GM19463 (cell line): Measurements from ENCODE around the gene TTC34.
"Not testable (repeated sequence)": the region's sequence is repeated elsewhere in the genome, so short reads cannot be mapped to it uniquely, and the experiment has no call there.

Source experiments
- ATAC-seq: cut with Tn5 transposase; IDR thresholded peaks from one replicate; pipeline ENCODE4 v1.9.1; 2021; ENCODE audit warnings: mild to moderate bottlenecking, moderate library complexity; ENCODE audit not compliant: unreplicated experiment

TTC34 gene

DNA sequence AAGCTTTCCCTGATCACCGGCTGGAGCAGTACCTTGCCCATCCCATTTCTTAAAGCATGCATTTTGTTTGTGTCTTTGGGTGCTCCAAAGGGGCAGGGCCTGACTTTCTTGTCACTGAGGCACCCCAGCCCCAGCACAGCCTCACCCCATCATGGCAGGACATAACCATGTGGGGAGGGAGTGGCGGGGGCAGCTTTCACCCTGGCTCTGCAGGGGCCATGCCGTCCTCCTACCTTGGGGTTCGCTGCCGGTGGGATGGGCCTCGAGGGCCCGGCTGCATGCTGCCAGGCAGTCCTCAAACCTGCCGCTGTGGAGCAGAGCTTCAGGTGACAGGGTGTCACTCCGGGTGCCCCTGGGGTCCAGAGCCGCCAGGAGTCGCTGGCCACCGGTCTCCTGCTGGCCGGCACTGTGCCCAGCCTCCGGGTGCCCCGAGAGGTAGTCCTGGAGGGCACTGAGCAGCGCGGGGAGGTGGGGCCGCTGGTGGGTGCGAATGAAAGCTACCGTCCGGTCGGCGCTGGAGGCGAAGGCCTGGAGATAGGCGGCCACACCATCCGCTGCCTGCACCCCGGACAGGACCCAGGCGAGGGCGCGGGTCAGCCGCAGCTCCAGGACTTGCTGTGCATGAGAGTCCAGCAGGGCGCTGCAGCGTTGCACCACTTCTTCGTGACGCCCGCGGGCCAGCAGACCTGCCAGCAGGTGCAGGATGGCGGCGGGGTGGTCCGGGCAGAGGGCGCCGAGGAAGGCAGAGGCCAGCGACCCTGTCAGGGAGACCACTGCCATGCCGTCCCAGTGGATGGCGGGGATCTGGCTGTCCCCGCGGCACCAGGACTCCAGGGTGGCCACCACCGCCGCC, 1.5 kb downstream of the TTC34 start:
- ATAC-seq = no peak

DNA sequence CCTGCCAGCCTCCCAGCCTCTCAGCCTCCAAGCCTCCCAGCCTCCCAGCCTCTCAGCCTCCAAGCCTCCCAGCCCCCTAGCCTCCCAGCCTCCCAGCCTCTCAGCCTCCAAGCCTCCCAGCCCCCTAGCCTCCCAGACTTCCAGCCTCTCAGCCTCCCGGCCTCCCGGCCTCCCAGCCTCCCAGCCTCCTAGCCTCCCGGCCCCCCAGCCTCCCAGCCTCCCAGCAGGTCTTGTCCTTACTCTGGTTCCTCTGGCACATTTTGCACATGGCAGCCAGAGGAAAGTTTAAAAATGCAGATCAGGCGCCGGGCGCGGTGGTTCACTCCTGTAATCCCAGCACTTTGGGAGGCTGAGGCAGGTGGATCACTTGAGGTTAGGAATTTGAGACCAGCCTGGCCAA, 2.5 kb downstream of the TTC34 start:
- ATAC-seq = not testable (repeated sequence)

DNA sequence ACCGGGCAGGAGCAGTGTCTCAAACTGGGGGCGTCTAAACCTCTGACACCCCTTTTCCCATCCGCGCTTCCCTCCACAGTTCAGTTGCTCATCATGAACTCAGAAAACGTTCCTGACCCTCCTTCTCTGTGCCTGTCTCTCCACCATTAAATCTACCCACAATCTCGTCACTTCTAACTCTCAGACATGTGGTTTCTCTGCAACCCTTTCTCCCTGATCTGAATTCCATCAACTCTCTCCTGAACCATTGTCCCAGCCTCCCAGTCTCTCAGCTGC, 3.8 kb downstream of the TTC34 start:
- ATAC-seq = no peak

DNA sequence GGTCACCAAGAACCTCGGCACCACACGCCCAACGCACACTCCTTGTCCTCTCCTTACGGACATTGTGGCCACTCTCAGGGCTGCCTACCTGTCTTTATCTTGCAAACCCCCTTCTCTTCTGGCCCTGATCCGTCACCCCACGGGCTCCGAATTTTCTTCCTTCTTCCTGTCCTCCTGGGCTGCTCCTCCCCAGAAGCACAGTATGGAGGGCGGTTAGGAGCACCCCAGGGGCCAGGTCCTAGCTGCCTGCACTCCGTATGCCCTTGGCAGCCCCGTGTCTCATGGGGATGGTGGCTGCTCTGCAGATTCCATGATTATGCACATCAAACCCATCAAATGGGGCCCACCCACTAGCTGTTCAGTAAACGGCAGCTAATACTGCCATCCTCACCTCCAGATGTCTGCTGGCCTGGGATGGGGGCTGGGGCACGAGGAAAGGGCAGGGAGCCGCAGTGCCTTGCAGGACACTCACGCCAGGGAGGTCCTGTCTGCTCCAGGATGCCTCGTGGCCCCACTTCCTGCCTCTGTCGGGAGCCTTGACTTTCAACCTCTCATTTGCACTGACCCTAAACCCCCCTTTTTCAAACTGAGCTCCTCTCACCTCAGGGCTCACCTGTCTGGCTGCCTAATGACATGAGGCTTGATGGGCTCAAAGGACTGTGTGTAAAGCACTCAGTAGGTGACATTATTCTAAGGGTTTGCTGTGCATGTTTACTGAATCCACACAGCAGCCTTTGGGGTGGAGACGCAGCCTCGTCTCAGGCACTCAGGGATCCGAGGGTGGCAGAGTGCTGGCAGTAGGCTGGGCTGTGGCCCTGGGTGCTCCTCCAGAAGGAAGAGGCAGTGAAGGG, 4.4 kb downstream of the TTC34 start:
- ATAC-seq = no peak

DNA sequence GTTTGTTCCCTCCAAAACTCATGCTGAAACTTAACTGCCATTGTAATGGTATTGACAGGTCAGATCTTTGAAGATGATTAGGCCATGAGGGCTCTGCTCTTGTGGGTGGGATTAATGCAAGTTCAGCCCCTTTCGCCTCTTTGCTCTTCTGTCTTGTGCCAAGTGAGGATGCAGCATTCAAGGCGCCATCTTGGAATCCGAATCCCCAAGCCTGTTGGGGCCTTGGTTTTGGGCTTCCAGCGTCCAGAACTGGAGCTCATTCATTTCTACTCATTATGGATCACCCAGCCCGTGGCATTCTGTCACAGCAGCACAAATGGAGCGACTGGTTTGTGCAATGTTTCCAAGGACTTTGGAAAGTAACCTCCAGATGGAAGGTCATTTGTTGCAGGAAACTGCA, 5.6 kb downstream of the TTC34 start:
- no peak for ATAC-seq

DNA sequence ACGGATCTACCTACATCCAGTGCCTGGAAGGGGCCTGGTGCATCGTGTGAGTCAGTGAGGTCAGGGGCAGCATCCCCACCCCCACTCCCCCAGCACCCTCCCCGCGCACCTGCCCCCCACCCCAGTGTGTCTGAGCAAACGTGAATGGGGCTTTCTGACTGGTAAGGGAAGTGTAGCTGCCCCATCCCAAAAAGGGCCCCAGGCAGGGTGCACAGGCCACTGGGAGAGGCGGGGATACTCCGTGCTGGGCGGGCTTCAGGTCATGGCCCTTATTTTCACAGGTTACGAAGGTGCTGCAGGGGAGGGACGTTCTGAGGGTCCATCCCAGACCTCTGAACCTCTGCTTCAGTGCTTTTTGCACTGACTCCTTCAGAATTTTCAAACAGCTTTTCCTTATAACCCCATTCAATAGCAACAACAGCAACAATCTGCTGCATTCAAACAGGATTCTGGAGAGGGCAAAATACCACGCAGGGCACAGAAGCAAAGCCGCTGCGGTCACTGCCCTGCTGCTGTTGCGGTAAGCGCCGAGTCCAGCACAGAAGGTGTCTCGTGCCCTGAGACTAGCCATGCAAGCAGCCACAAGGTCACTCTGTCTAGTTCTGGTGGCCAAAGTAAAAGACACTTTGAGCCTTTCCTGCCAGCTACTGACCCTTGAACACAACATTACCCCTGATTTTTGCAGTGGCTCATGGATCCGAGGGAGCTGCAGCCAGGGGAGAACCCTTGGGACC, 10.3 kb downstream of the TTC34 start:
- no peak for ATAC-seq

DNA sequence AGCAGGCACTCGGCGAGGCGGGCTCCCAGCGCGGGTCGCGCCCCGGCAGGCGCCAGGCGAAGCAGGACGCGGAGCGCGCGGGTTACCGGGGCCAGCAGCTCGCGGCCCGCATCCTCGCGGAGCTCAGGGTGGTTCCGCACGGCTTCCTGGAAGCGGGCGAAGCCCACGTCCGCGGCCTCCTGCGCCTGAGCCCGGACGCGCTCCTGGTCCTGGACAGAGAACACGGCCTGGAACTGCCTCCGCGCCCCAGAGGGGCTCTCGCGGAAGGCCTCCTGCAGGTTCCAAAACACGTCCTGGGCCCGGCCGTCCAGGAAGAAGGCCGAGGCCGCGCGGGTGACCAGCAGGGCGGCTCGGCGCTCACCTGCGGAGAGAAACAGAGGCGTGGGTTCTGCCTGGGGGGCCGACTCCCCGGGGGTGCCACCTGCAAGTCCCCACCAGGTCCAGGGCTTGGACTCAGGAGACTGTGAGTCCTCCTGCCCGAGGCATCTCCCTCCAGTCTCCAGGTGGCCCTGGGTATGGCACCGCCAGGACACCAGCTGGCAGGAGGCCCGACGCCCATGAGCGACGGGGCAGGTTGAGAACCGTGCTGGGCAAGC, 11.4 kb downstream of the TTC34 start:
- ATAC-seq = no peak

DNA sequence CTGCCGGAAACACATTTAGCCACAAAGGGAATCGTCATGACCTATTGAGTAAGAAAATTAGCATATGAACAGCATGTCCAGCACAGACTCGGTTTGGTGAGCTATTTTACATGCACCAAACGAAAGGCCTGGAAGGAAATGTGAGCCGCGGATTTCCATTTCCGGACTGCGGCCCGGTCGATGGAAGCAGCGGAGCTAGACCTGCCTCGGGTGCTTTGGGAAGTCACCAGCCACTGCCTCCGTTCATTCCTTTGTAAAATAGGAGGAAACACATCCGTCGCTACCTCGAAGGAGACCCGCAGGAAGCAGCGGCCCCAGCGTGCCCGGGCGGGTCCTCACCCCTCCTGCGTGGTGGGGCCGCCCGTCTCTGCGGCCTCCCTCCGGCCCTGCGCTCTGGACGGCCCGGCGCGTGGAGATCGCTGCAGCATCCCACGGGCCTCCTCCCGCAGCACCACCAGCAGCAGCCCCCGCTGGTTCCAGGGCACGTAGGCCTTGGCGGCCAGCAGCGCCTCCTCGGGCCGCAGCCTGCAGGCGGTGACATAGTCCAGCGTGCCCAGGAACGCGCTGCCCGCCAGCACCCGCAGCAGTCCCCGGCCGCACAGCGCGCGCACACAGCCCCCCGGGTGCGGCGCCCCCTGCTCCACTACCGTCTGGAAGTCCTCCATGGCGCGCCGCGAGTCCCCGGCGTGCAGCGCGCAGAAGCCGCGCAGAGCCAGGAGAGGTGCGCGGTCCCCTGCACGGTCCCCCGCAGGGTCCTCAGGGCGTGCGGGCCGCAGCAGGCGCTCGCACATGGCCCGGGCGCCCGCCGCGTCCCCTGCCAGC, 12.1 kb downstream of the TTC34 start:
- ATAC-seq = no peak

DNA sequence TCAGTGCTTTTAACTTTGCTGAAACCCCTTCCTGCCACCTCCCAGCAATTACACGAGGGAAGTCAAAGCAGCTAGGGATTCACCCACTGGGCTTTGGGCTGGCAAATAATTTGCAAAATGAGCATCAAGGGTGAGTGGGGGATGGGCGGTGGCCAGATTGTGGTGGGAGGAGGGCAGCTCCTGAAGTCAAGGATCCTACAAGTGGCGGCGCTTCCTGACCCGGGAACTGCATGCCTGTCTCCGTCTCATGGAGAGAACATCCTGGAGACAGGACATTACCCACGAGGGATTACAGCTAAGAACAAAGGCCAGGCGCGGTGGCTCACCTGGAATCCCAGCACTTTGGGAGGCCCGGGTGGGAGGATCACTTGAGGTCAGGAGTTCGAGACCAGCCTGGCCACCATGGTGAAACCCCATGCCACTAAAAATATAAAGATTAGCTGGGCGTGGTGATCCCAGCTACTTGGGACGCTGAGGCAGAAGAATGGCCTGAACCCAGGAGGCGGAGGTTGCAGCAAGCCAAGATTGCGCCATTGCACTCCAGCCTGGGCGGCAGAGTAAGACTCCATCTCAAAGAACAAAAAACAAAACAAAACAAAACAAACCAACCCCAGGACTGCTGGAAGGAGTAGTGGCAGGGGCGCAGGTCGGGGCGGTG, 12.9 kb downstream of the TTC34 start:
- ATAC-seq = no peak

DNA sequence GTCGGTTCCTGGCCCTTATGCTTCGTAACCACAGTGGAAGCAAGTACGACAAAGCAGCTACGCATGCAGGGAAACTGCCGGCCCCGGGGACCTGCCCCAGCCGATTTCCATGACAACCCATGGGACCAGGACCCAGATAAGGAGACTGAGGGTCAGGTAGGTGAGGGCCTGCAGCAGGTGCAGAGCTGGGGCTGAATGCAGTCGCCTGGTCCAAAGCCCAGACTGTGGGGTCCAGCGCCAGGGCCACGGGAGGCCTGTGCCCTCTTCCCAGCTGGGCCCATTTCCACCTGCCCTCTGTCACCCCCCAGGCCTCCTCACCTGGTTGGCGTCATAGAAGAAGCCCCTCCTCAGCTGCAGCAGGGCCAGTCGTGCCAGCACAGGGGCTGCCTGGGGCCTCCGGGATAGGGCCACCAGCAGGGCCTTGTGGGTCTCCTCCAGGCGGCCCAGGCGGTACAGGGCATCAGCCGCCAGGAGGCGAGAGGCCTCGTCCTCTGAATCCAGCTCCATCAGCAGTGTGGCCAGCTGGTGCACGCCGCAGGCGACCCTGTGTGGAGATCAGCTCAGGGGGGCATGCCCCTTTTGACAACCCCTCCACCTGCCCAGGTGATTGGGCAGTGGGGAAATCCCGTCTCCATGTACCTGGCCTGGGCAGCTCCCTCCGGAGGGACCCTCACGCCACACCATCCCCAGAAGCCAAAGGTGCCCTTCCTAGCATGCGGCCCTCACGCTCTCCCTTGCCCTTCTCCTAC, 14.2 kb downstream of the TTC34 start:
- no peak for ATAC-seq

DNA sequence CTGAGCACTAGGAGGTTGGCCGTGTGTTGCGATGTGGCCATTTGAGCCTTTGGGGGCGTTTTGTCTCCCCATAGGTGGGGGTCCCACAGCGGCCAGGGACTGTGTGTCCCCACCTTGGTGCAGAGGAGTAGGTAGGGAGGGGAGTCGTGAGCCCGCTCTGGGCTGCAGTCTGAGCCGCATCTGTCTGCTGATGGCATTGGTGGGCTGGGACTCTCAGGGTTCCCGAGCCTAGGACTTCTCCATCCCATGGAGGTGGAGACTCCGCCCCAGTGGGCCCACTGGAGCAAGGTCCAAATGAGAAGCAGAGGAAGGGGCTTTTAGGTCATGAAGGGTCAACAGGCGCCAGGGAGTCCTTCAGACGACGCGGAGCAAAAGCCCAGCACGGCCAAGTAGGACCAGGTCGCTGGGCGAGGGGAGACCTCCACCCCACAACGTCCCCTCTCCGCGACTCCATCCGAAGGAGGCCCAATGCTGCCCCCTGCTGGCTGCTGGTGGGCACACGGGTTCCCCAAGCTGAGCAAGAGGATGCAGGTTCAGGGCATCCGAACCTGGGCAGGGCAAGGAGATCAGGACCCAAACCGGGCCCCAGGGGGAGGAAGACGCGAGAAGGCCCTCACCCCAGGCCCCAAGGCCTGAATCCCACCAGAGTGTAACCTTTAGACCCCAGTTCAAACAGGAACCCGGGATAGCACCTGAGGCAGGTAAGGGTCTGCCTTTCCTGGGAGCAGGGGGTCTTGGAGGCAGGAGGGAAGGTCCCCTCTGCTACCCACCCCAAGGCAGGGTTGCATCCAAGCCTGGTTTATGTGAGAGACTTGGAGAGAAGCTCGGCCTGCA, 14.9 kb downstream of the TTC34 start:
- ATAC-seq = no peak

DNA sequence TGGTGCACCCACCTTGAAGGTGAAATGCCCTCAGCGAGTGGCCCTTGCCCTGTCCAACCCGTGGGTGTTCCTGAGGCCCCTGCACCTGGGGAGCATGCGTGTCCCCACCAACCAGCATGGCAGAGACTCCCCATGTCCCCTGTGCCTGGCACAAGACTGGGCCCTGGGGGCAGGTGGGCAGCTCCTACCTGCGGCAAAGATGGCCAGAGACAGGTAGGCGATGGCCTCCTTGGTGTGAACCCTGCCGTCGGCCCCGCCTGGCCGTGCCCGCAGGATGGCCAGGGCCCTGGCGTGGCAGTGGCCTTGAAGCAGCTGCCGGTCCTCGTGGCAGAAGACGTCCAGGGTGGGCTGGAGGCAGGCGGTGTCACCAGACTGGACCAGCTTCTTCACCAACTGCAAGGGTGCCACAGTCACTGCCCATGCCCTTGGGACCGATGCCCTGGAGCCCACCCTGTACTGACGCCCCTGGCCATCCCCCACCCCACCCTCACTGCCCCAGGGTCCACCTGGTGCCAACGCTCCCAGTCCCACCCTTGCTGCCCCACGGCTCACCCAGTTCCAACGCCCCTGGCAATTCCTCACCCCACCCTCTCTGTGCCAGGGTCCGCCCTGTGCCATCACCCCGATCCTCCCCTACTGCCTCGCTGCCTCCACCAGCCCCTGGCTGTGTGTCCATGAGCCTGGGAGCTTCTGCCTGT, 15.7 kb downstream of the TTC34 start:
- ATAC-seq = no peak

DNA sequence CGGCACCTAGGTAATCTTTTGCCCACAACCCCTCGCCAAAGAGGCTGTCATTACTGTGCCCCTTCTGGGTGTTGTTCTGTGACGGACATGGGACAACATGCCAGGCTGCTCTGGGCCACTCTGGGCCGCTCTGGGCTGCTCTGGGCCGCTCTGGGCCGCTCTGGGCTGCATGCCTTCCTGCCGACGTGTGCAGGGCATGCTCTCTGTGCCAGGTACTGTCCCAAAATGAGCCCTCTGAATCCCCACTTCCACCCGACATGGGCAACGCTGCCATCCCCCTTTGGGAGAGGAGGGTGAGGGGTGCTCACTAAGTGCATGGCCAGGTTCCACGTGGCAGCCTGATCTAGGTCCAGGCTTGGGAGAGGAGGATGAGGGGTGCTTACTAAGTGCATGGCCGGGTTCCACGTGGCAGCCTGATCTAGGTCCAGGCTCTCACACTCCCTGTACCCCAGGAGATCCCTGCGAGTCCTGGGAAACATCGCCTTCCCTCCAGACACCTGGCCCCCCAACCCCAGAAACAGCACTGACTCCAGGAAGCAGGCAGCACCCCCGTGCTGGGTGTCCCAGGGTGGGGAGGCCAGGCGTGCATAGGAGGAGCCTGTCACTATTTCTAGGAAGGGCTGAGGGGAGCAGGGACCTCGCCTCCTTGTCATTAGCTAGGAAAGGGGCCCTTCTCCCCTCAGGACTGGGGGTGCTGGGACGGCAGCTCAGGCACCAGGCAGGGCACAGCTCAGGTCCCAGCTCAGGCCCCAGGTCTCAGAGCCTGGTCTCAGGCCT, 16.5 kb downstream of the TTC34 start:
- no peak for ATAC-seq

DNA sequence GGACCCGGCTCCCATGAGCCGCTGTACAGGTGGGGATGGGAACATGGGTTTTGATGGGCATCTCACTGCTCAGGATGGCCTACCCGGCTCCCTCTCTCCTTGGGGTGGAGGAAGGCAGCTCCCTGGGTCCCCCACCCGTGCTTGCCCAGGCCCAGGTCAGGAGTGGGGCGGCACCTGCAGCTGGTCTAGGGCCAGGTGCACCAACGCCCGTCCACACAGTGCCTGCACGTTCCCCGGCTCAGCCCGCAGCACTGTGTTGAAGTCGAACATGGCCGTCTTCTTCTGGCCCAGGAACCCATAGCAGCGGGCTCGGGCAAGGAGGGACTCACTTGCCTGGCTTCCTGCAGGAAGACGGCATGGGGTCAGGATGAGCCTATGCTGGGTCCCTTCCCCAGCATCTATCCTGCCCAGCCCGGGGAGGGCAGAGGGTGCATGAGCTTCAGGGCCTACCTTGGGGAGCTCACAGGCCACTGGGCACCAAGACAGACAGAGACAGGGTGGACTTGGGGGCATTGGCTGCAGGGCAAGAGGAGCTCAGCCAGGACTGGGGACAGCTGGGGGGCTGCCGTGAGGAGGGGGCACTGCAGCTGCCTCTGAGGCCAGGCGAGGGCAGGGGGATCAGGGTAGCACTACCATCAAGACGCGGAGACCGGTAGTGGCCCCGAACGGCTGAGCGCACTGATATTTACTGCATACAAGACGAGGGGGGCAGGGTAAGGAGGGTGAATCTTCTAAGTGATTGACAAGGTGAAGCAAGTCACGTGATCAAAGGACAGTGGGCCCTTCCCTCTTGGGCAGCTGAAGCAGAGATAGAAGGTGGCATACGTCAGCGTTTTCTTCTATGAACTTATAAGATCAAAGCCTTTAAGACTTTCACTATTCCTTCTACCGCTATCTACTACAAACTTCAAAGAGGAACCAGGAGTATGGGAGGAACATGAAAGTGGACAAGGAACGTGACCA, 17.8 kb downstream of the TTC34 start:
- no peak for ATAC-seq

DNA sequence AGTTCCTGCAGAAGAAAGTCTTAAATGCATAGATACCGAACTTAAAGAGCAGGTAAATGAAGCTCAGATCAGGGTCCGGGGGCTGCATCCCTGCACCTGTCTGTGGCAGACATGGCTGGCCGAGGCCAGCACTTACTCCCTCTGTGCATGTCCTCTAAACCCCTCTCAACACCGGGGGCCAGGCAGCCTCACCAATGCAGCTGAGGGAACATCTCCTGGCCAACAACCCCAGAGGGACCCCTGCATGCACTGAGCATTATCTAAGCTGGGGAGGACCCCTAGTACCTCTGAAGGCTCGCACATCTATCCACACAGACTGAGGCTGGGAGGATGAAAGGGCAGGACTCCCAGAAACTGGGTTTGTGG, 18.4 kb downstream of the TTC34 start:
- ATAC-seq = no peak

DNA sequence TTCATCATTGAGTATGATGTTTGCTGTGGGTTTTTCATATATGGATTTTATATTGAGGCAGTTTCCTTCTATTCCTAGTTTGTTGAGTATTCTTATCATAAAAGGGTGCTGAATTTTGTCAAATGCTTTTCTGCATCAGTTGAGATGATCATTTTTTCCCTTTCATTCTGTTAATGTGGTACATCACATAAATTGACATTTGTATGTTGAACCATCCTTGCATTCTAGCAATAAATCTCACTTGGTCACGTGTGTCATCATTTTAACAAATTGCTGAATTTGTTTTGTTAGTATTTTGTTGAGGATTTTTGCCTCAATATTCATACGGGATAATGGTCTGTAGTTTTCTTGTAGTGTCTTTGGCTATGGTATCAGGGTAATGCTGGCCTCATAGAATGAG, 19.9 kb downstream of the TTC34 start:
- ATAC-seq = no peak
